Uterus (tissue), 4 donors: Measurements from ENCODE around the gene RAE1. TPM values are rescaled to one million over a fixed set of nuclear protein-coding genes. Genes with fewer than 3 reads are reported as not detected.

Source experiments
- DNase-seq, 2 donors: peaks; one replicate each; pipeline ENCODE4 v3.0.0-alpha.2; 2019 to 2020
- H3K27ac ChIP-seq, 2 donors: fragments of 200-600 bp; sonication (generic); 1 replicate in 1 of 2; 2 replicates in 1 of 2; pipeline ENCODE4 v1.5.1; 2016 to 2018
- H3K27me3 ChIP-seq, 2 donors: fragments of 200-600 bp; sonication (generic); one replicate each; pipeline ENCODE4 v1.5.1; 2018 to 2019; ENCODE audit warnings: control low read depth in 1 of 2
- H3K36me3 ChIP-seq, 2 donors: fragments of 200-600 bp; sonication (generic); one replicate each; pipeline ENCODE4 v1.5.1; 2019; ENCODE audit warnings: control low read depth in 1 of 2
- H3K4me1 ChIP-seq, 2 donors: fragments of 200-600 bp; sonication (generic); one replicate each; pipeline ENCODE4 v1.5.1; 2018 to 2019; ENCODE audit warnings: control low read depth in 1 of 2
- H3K4me3 ChIP-seq, 2 donors: fragments of 200-600 bp; sonication (generic); 1 replicate in 1 of 2; 2 replicates in 1 of 2; pipeline ENCODE4 v1.5.1; 2018 to 2019; ENCODE audit warnings: mild to moderate bottlenecking in 1 of 2
- H3K9me3 ChIP-seq, 2 donors: fragments of 200-600 bp; sonication (generic); one replicate each; pipeline ENCODE4 v1.5.1; 2019; ENCODE audit warnings: control low read depth in 1 of 2
- CTCF ChIP-seq, 4 experiments: fragments of 200-600 bp in 2 of 4; fragments of 450-650 bp in 2 of 4; sonication (generic) in 2 of 4; IDR thresholded peaks; one replicate each; pipeline ENCODE4 v1.5.1; 2016 to 2019; ENCODE audit warnings: antibody characterized with exemption in 4 of 4, mild to moderate bottlenecking in 2 of 4, moderate library complexity in 1 of 4
- POLR2A ChIP-seq, 2 donors: fragments of 450-650 bp; IDR thresholded peaks; one replicate each; pipeline ENCODE4 v1.6.1; 2016; ENCODE audit warnings: antibody characterized with exemption in 2 of 2, mild to moderate bottlenecking in 1 of 2, moderate library complexity in 1 of 2
- intact Hi-C: fragments of 100-400 bp; cut with DNase I; formaldehyde crosslinking; loops from one replicate; pipeline ENCODE4 v1.15.1; 2023; ENCODE audit warnings: low total_unique reads
- total RNA-seq, 4 donors: library from RNA; depleted of rRNA in 3 of 4; stranded (reverse); fragments of >200 nt in 3 of 4; gene quantifications; one replicate each; pipeline versions ENCODE4 v1.1.0 to v1.2.4, GENCODE V29; 2014 to 2023
- donor health status: DM: yes; HTN: yes; CAD: no.

The RAE1 gene
- total RNA-seq, 4 donors from 2014 or later, result 23.4 to 72.0 (median 36.0) TPM

GRCh38 chr20:57374931-57375651 is 24.0 kb downstream of the RAE1 start:
- no peak for TF ChIP-seq POLR2A (IDR thresholded peaks at IDR 0.05)
- TF ChIP-seq CTCF (IDR thresholded peaks at IDR 0.05), result no peak
- intact Hi-C loops, result no loop called here
- H3K4me1 ChIP-seq, result no peaks in the 10 kb centered on the region
- H3K4me3 ChIP-seq, result no peak overlapping the region
- no peak overlapping the region for H3K27ac ChIP-seq
- no peaks in the 10 kb centered on the region for H3K27me3 ChIP-seq
- no peak for DNase-seq
- no peaks in the 10 kb centered on the region for H3K36me3 ChIP-seq
- H3K9me3 ChIP-seq, result no peaks in the 10 kb centered on the region

GRCh38 chr20:57375652-57376230 is 24.7 kb downstream of the RAE1 start:
- no peak overlapping the region for H3K27ac ChIP-seq
- no peaks in the 10 kb centered on the region for H3K4me1 ChIP-seq
- no peaks in the 10 kb centered on the region for H3K9me3 ChIP-seq
- H3K4me3 ChIP-seq, result no peak overlapping the region
- TF ChIP-seq POLR2A (IDR thresholded peaks at IDR 0.05), result no peak
- TF ChIP-seq CTCF (IDR thresholded peaks at IDR 0.05), result no peak
- intact Hi-C loops, result no loop called here
- H3K27me3 ChIP-seq, result no peaks in the 10 kb centered on the region
- DNase-seq, result no peak
- no peaks in the 10 kb centered on the region for H3K36me3 ChIP-seq

- intact Hi-C loops, result no loop called here
- DNase-seq, result no peak
- Histone ChIP-seq H3K9me3 (no peaks in the 10 kb centered on the region), H3K4me3 (no peak overlapping the region), H3K27ac (no peak overlapping the region), H3K27me3 (no peaks in the 10 kb centered on the region), H3K4me1 (no peaks in the 10 kb centered on the region), H3K36me3 (no peaks in the 10 kb centered on the region)
- TF ChIP-seq CTCF (IDR thresholded peaks at IDR 0.05) (no peak), POLR2A (IDR thresholded peaks at IDR 0.05) (no peak)
Measured at GRCh38 chr20:57377350-57377749, 26.3 kb downstream of the RAE1 start.

GRCh38 chr20:57378107-57378506 is 27.1 kb downstream of the RAE1 start:
- no peak overlapping the region for H3K27ac ChIP-seq
- no peaks in the 10 kb centered on the region for H3K9me3 ChIP-seq
- TF ChIP-seq POLR2A (IDR thresholded peaks at IDR 0.05) (no peak), CTCF (IDR thresholded peaks at IDR 0.05) (no peak)
- no peaks in the 10 kb centered on the region for H3K36me3 ChIP-seq
- intact Hi-C loops, result no loop called here
- no peaks in the 10 kb centered on the region for H3K4me1 ChIP-seq
- H3K4me3 ChIP-seq, result no peak overlapping the region
- no peaks in the 10 kb centered on the region for H3K27me3 ChIP-seq
- DNase-seq, result no peak

- DNase-seq, result no peak
- no peak overlapping the region for H3K4me3 ChIP-seq
- H3K36me3 ChIP-seq, result no peaks in the 10 kb centered on the region
- TF ChIP-seq POLR2A (IDR thresholded peaks at IDR 0.05) (no peak), CTCF (IDR thresholded peaks at IDR 0.05) (no peak)
- intact Hi-C loops, result no loop called here
- no peaks in the 10 kb centered on the region for H3K9me3 ChIP-seq
- H3K4me1 ChIP-seq, result no peaks in the 10 kb centered on the region
- no peaks in the 10 kb centered on the region for H3K27me3 ChIP-seq
- H3K27ac ChIP-seq, result no peak overlapping the region
Measured at GRCh38 chr20:57378646-57379262, 27.7 kb downstream of the RAE1 start.
